Activated T-cell treated with anti-CD3 and anti-CD28 coated beads, Interleukin-2, amount 50 U/mL, for 24 hours (primary cell): Measurements from ENCODE around the gene GOLIM4.
A peak's percentile ranks its signal among the peaks of the same experiment; 100 is the strongest.

Experiments used
- DNase-seq: peaks from one replicate; pipeline ENCODE4 v3.0.0-alpha.2; 2020
- H3K27ac Mint-ChIP-seq: 2 replicates; pipeline ENCODE4 v1.8.0; 2020; ENCODE audit warnings: mild to moderate bottlenecking, mixed read lengths
- H3K27me3 Mint-ChIP-seq: 2 replicates; pipeline ENCODE4 v1.8.0; 2020; ENCODE audit warnings: mixed read lengths
- H3K36me3 Mint-ChIP-seq: 2 replicates; pipeline ENCODE4 v1.8.0; 2020; ENCODE audit warnings: low read depth, mixed read lengths
- H3K4me1 Mint-ChIP-seq: 2 replicates; pipeline ENCODE4 v1.8.0; 2020; ENCODE audit warnings: low read depth, mixed read lengths
- H3K4me3 Mint-ChIP-seq: 2 replicates; pipeline ENCODE4 v1.8.0; 2020; ENCODE audit warnings: mild to moderate bottlenecking, moderate library complexity, mixed read lengths
- H3K9me3 Mint-ChIP-seq: 2 replicates; pipeline ENCODE4 v1.8.0; 2020; ENCODE audit warnings: mixed read lengths

GOLIM4 gene

DNA sequence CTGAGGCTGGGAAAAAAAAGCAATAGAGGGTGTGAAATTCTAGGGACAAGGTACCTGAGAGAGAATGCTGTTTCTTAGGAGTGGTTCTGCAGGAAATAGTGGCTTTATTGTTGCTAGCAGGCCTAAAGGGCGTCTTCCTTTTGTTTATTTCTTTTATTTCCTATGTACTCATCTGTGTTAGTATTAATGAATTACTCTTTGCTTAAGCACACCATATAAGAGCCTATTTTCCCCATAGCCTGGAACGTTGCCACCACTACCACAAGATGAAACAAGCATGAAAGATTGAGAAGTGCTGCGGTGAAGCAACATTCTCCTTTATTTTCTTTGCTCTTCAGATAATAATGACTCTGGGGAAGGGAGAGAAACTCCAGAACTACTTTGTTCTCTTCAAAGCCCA, 21.3 kb upstream of the GOLIM4 start:
- H3K27ac Mint-ChIP-seq, result no peak overlapping the region
- H3K9me3 Mint-ChIP-seq, result no peaks in the 10 kb centered on the region
- H3K36me3 Mint-ChIP-seq, result no peaks in the 10 kb centered on the region
- no peak overlapping the region for H3K4me3 Mint-ChIP-seq
- no peaks in the 10 kb centered on the region for H3K27me3 Mint-ChIP-seq
- no peak for DNase-seq
- no peaks in the 10 kb centered on the region for H3K4me1 Mint-ChIP-seq

DNA sequence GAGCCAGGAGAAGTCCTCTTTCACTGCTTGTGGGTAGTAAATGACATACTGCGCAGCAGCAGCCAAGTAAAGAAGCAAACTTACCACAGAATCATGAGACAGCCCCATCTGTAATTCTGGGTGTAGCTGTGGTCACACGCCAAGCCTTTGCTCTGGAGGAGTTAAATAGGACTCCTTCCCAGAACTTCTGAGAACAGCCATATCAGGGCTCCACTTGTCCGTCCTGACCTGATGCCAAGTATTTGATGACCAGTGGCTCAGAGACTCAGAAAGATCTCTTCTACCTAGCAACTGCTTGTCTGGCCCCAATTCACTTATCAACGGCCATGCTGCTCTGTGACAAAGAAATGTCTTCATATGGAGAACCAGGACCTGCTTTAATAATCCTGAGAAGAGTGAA, 20.6 kb upstream of the GOLIM4 start:
- DNase-seq, result no peak
- no peaks in the 10 kb centered on the region for H3K36me3 Mint-ChIP-seq
- H3K27me3 Mint-ChIP-seq, result no peaks in the 10 kb centered on the region
- no peaks in the 10 kb centered on the region for H3K4me1 Mint-ChIP-seq
- no peak overlapping the region for H3K27ac Mint-ChIP-seq
- H3K4me3 Mint-ChIP-seq, result no peak overlapping the region
- no peaks in the 10 kb centered on the region for H3K9me3 Mint-ChIP-seq

DNA sequence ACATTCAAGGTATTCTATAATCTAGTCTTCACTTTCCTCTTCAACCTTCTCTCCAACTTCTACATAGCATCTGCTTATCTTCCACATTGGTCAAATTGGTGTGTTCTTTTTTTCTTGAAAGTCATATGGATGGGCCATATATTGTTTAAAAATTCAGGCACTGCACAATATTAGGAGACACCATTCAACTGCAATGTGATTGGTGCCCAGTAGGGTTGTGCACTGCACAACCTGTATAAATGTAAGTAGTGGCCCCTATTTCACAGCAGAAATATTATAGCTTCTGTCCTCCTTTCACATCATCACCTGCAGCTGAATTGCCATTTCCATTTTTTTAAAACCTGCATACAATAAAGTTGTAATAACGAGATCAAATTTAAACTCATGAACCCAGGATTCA, 18.1 kb upstream of the GOLIM4 start:
- H3K27me3 Mint-ChIP-seq, result no peaks in the 10 kb centered on the region
- no peaks in the 10 kb centered on the region for H3K9me3 Mint-ChIP-seq
- no peak for DNase-seq
- H3K27ac Mint-ChIP-seq, result no peak overlapping the region
- H3K36me3 Mint-ChIP-seq, result no peaks in the 10 kb centered on the region
- H3K4me3 Mint-ChIP-seq, result no peak overlapping the region
- H3K4me1 Mint-ChIP-seq, result no peaks in the 10 kb centered on the region

DNA sequence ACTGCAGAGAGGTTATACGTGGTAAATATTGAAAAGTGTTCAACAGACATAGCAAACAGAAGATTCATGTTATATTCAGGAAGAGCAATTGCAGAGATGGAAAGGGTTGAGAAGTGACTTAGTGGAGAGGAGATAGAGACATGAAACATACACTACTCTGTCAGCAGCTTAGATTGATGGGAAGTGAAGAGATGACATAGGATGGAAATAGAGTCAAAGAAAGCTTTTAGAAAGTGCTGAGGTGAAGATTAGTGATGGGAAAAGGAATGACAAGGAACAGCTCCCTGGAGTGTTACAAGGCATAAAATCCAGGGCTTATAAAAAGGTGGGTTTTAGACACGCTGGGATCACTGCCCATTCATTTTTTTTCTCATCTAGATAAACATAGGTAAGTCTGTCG, 17.2 kb upstream of the GOLIM4 start:
- Mint-ChIP-seq H3K4me3 (no peak overlapping the region), H3K27me3 (no peaks in the 10 kb centered on the region), H3K4me1 (no peaks in the 10 kb centered on the region), H3K36me3 (no peaks in the 10 kb centered on the region), H3K27ac (no peak overlapping the region), H3K9me3 (no peaks in the 10 kb centered on the region)
- no peak for DNase-seq

DNA sequence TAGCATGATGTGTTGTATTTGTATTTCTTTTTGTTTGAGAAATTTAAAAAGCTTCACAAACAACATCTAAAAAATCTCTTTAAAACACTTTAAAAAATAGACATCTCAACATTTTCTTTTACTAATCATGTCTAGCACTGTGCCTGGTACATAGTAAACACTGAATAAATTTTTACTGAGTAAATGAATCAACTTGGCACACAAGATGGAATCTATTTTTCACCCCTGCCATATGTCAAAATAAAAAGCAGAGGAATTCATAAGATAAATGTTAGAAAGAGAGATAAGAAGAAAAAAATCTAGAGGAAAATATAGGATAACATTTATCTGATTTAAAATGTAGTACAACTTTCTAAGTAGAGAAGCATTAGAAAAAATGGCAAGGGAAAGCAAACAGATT, 8.6 kb upstream of the GOLIM4 start:
- no peaks in the 10 kb centered on the region for H3K36me3 Mint-ChIP-seq
- DNase-seq, result no peak
- peaks cover 4% of the 10 kb centered on the region for H3K27me3 Mint-ChIP-seq
- no peak overlapping the region for H3K4me3 Mint-ChIP-seq
- H3K9me3 Mint-ChIP-seq, result peaks cover 9% of the 10 kb centered on the region
- no peaks in the 10 kb centered on the region for H3K4me1 Mint-ChIP-seq
- H3K27ac Mint-ChIP-seq, result no peak overlapping the region

DNA sequence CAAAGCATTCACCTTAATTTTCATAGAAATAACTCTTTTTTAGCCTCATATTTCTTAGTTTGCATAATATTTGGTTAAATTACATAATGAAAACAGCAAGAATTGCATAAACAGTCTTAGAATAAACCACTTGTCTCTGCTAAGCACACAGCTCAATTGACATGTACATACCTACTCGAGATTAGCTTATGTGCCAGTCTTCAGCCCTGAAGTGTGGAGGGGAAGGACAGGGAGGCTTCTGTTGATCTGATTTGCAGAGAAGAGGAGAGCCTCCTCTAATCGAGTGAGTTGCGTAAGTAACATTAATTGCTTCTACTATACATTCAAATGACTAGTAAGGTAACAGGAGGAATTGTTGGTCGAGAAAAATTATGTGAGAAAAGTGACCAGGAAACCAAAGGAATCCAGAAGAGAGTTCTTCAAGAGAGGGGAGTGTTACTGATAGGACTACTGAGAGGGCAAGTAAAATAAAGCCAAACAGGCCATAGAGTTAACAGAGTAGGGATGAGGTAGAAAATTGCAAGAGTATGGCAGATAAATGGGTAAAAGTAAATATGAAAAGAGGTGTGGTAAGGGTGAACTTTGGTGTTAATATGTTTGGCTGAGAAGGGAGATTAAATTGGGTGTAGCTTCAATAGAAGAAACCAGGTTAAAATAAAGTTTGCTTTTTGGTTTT, 7.1 kb upstream of the GOLIM4 start:
- Mint-ChIP-seq H3K27ac (no peak overlapping the region), H3K4me1 (no peaks in the 10 kb centered on the region), H3K36me3 (no peaks in the 10 kb centered on the region), H3K4me3 (no peak overlapping the region), H3K27me3 (peaks cover 7% of the 10 kb centered on the region), H3K9me3 (peaks cover 9% of the 10 kb centered on the region)
- DNase-seq, result no peak

DNA sequence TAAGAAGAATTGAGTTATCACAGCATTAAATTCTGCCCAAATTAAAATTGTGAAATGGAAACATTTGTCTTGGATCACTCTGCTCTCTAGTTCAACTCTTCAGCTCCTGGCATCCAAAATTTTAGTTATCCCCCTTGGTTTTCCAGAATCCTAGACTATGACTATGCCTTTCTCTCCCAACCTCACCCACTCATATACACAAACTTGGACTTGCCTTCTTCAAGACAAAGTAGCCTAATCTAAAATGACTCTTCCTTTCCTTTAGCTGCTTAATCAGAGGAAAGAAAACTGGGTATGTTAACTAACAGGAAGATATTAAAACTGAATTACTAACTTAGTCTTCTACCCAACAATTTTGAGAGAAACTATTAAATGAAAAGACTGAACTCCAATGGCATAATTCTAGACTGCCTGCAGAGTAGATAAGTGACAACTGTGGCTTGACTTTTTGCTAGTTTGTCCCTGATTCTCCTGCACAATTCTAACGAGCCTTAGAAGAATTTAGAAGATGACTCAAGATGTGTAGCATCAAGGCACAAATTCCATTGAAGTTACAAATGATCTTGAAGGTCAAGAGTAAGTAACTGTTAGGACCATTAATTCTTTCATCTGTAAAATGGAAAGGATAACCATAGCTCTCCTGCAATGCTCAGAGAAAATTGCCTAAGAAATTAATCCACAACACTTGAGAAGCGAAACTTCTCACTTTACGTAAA, 5.2 kb upstream of the GOLIM4 start:
- no peak for DNase-seq
- no peak overlapping the region for H3K4me3 Mint-ChIP-seq
- no peaks in the 10 kb centered on the region for H3K9me3 Mint-ChIP-seq
- H3K27ac Mint-ChIP-seq, result no peak overlapping the region
- no peaks in the 10 kb centered on the region for H3K36me3 Mint-ChIP-seq
- peaks cover 6% of the 10 kb centered on the region for H3K4me1 Mint-ChIP-seq
- H3K27me3 Mint-ChIP-seq, result peaks cover 24% of the 10 kb centered on the region

DNA sequence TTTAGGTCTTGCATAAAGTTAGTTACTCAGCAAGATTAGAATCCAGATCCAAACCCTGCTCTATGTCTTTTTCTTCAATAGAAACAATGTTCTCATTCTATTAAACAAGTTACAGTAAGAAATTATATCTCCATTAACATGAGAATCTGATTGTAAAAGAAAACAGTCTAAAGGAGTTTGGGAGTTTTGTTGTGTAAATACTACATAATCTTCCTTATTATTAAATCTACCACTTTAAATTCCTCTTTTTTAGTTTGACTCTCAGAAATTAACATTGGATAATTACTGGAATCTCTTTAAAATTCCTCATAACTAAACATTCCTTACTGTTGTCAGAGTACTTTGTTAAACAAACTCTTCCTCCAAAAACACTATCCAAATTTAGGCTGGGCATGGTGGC, 1.7 kb upstream of the GOLIM4 start:
- H3K9me3 Mint-ChIP-seq, result no peaks in the 10 kb centered on the region
- no peak overlapping the region for H3K27ac Mint-ChIP-seq
- no peak overlapping the region for H3K4me3 Mint-ChIP-seq
- no peak for DNase-seq
- H3K27me3 Mint-ChIP-seq, result peaks cover 48% of the 10 kb centered on the region
- H3K36me3 Mint-ChIP-seq, result no peaks in the 10 kb centered on the region
- H3K4me1 Mint-ChIP-seq, result peaks cover 20% of the 10 kb centered on the region

DNA sequence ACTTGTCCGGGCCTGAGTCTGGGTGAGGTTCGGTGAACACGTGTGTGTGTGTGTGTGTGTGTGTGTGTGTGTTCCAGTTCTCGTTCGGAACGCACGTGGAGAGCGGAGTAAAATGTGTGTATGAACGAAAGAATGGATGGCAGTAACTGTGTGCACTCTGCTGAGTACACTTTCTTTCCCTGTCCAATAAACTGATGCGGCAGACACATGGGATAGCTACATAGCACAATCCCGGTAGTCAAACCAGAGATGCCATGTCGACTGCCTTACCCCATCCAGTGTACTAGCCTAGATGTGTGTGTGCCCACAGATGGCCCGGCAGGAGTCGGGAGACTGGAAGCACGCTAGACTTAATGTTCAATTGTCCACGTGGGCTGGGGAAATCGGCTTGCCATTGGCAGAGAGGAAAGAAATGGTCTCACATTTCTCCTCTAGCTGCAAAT, 507 bp upstream of the GOLIM4 start:
- Mint-ChIP-seq H3K27me3 (peaks cover 60% of the 10 kb centered on the region), H3K9me3 (no peaks in the 10 kb centered on the region), H3K4me1 (peaks cover 20% of the 10 kb centered on the region), H3K36me3 (no peaks in the 10 kb centered on the region), H3K4me3 (peak overlapping the region; percentile 75), H3K27ac (peak overlapping the region; percentile 85)
- no peak for DNase-seq

DNA sequence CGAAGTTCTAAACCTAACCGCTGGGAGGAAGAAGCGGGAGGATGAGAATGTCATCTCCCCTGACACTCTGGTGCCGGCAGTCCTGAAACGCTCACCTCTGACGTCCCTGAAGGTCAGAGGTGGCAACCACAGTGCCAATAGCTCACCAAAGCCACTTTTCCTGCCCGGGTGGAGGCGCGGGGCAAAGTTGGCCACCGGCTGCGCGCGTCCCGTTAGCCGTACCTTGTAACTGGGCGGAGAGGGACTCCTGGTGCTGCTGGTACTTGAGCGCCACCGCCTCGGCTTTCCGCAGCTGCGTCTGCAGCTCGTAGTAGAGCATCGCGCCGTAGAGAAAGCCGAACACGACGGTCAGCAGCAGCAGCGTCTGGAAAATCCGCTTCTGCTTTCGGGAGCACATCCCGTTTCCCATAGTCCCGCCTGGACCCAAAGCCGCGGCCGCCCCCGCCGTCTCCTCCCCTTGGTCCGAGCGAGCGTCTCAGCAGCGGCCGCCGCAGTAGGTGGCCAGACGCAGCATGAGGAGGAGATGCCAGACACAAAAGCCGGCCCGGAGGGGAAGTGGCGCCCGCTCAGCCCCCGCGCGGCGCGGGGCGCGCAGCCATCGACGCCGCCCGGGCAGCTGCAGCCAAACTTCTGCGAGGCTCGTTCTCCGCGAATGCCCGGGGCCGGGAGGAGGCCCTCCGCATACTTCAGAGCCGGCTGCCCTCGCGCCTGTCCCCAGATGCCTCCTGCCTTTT, 680 bp downstream of the GOLIM4 start:
- Mint-ChIP-seq H3K9me3 (no peaks in the 10 kb centered on the region), H3K27ac (peak overlapping the region; percentile 59), H3K27me3 (peaks cover 66% of the 10 kb centered on the region), H3K36me3 (no peaks in the 10 kb centered on the region), H3K4me1 (peaks cover 20% of the 10 kb centered on the region), H3K4me3 (peak overlapping the region; percentile 75)
- peak; percentile 59 for DNase-seq

DNA sequence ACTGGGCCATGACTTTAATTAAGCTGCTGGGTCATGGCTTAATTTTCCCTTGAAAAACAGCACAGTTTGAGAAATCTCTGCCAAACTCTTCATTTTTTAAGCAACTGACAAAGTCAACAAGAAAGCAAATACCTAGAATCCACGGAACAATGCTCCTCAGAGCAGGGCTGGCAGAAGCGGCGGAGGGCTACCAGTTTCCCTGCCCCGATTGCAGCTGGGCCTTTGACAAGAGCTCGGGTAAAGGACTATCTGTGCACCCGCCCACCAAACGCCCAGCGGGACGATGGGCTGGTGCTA, 1.2 kb downstream of the GOLIM4 start:
- no peaks in the 10 kb centered on the region for H3K36me3 Mint-ChIP-seq
- no peaks in the 10 kb centered on the region for H3K9me3 Mint-ChIP-seq
- DNase-seq, result no peak
- peak overlapping the region; percentile 59 for H3K27ac Mint-ChIP-seq
- peaks cover 20% of the 10 kb centered on the region for H3K4me1 Mint-ChIP-seq
- peak overlapping the region; percentile 74 for H3K4me3 Mint-ChIP-seq
- H3K27me3 Mint-ChIP-seq, result peaks cover 66% of the 10 kb centered on the region

DNA sequence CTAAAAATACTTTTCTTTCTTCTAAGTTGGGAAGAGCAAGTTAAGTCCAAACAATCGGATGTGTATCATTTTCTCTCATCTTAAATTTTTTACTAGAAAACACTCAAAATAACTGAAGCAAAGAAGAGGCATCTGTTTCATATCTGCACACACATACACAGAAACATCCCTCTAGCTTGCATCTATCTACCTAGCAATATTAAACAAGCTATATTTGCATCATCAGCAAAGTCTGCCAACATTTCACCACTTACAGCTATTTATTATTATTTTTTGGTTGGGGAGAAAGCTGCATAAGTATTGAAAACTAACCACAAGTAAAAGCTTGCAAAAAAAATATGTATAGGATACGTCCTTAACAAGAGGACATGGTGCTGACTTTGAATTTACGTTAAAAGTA, 1.9 kb downstream of the GOLIM4 start:
- Mint-ChIP-seq H3K4me3 (no peak overlapping the region), H3K27ac (no peak overlapping the region), H3K36me3 (no peaks in the 10 kb centered on the region), H3K27me3 (peaks cover 62% of the 10 kb centered on the region), H3K9me3 (no peaks in the 10 kb centered on the region), H3K4me1 (peaks cover 20% of the 10 kb centered on the region)
- DNase-seq, result no peak

DNA sequence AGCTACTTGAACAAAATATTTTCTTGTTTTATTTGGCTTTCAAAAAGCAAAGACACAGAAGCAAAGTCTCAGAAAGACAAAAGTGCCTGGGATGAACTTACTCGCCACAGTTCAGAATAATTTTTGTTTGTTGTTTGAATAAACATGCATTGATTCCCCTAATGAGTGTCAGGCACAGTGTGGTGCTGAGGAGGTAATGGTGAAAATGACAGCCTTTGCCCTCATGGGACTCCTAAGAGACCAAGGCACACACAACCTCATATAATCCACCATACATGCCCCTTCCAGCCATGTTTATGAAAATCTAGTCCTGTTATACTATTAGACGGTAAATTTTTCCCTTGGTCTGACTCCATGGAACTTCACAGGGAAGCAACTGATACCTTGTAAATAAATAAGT, 2.5 kb downstream of the GOLIM4 start:
- Mint-ChIP-seq H3K36me3 (no peaks in the 10 kb centered on the region), H3K4me3 (no peak overlapping the region), H3K27me3 (peaks cover 62% of the 10 kb centered on the region), H3K4me1 (peaks cover 25% of the 10 kb centered on the region), H3K27ac (no peak overlapping the region), H3K9me3 (no peaks in the 10 kb centered on the region)
- no peak for DNase-seq

DNA sequence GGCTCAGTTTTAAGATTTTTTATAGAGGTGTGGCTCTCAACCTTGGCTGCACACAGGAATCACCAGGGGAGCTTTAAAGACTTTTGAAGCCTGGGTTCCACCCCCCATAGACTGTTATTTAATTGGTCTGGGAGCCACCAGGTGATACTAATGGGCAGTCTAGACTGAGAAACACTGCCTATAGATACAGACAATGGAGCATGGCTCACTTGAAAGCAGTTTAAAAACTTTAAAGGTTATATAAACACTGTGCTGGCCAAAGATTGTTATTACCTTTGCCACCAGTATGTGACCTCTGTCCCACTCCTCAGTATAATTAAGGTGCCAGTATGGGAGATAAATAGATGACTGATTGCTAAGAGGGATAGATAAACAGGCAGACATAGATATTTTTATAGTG, 3.8 kb downstream of the GOLIM4 start:
- H3K4me3 Mint-ChIP-seq, result no peak overlapping the region
- H3K4me1 Mint-ChIP-seq, result peaks cover 30% of the 10 kb centered on the region
- no peak for DNase-seq
- no peaks in the 10 kb centered on the region for H3K9me3 Mint-ChIP-seq
- H3K36me3 Mint-ChIP-seq, result no peaks in the 10 kb centered on the region
- no peak overlapping the region for H3K27ac Mint-ChIP-seq
- H3K27me3 Mint-ChIP-seq, result peaks cover 55% of the 10 kb centered on the region

DNA sequence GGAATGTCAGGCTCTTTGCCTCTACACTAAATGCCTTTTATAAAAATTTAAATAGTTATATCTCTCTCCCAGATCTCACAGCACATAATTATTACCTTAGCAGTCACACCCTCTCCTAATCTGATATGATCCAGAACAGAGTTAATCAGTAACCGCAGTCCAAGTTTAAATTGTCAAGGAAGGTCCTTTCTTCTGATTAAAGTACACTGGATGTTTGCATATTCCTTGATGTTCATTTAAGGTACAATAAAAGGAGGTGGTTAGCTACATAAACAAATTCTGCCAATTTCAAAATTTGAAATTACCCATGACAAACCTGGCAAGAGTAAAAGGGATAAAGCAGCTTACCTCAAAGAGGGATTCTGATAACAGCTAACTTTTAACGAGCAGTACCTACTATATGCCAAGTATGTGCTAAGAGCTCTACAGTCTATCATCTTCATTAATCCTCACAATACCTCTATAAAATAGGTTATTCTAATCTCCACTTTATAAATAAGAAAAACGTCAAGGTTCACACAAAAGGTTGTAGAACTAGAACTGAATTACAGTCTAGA, 4.3 kb downstream of the GOLIM4 start:
- H3K4me3 Mint-ChIP-seq, result no peak overlapping the region
- H3K9me3 Mint-ChIP-seq, result no peaks in the 10 kb centered on the region
- H3K4me1 Mint-ChIP-seq, result peaks cover 28% of the 10 kb centered on the region
- H3K27ac Mint-ChIP-seq, result no peak overlapping the region
- peaks cover 49% of the 10 kb centered on the region for H3K27me3 Mint-ChIP-seq
- no peak for DNase-seq
- no peaks in the 10 kb centered on the region for H3K36me3 Mint-ChIP-seq
